HG03432 (cell line): ENCODE data around the gene SMIM38.

Experiments used
- ATAC-seq: cut with Tn5 transposase; IDR thresholded peaks from one replicate; pipeline ENCODE4 v1.9.1; 2021; ENCODE audit warnings: mild to moderate bottlenecking, moderate library complexity; ENCODE audit not compliant: unreplicated experiment

Gene SMIM38

GRCh38 chr11:69155302-69156234, at the start of gene SMIM38:
Gene SMIM38 (plus strand): TSS chr11:69155935. CDS start chr11:69157847, 1,912 bp downstream.
- ATAC-seq, result no peak

GRCh38 chr11:69106031-69106811, 49.5 kb upstream of the SMIM38 start:
- no peak for ATAC-seq

- ATAC-seq, result no peak
Measured at GRCh38 chr11:69107413-69107812, 48.3 kb upstream of the SMIM38 start.

- no peak for ATAC-seq
Measured at GRCh38 chr11:69108030-69108429, 47.7 kb upstream of the SMIM38 start.

- ATAC-seq, result no peak
Measured at GRCh38 chr11:69108559-69108958, 47.2 kb upstream of the SMIM38 start.

GRCh38 chr11:69109101-69109500, 46.6 kb upstream of the SMIM38 start:
- no peak for ATAC-seq

GRCh38 chr11:69110451-69110850, 45.3 kb upstream of the SMIM38 start:
- no peak for ATAC-seq

GRCh38 chr11:69111624-69112542, 43.9 kb upstream of the SMIM38 start:
- ATAC-seq, result no peak

- ATAC-seq, result no peak
Measured at GRCh38 chr11:69113226-69113625, 42.5 kb upstream of the SMIM38 start.

GRCh38 chr11:69113646-69114340, 41.9 kb upstream of the SMIM38 start:
- no peak for ATAC-seq

- ATAC-seq, result no peak
Measured at GRCh38 chr11:69114362-69114761, 41.4 kb upstream of the SMIM38 start.

- ATAC-seq, result no peak
Measured at GRCh38 chr11:69114811-69115523, 40.8 kb upstream of the SMIM38 start.

GRCh38 chr11:69115586-69116560, 39.9 kb upstream of the SMIM38 start:
- no peak for ATAC-seq

GRCh38 chr11:69116671-69117070, 39.1 kb upstream of the SMIM38 start:
- ATAC-seq, result no peak

- no peak for ATAC-seq
Measured at GRCh38 chr11:69119190-69119589, 36.5 kb upstream of the SMIM38 start.

GRCh38 chr11:69120096-69120875, 35.4 kb upstream of the SMIM38 start:
- no peak for ATAC-seq

- no peak for ATAC-seq
Measured at GRCh38 chr11:69121021-69121420, 34.7 kb upstream of the SMIM38 start.
